Embryonic facial prominence (tissue), 1 donor: Measurements from ENCODE around the gene ZBTB48.
"Not testable (repeated sequence)": the region's sequence is repeated elsewhere in the genome, so short reads cannot be mapped to it uniquely, and the experiment has no call there.

Experiments used
- DNase-seq: peaks from one replicate; pipeline ENCODE4 v3.0.0-alpha.2; 2016; ENCODE audit errors: extremely low spot score

Gene ZBTB48

GRCh38 chr1:6591222-6591621 is 11.4 kb downstream of the ZBTB48 start:
- DNase-seq: no peak

DNA sequence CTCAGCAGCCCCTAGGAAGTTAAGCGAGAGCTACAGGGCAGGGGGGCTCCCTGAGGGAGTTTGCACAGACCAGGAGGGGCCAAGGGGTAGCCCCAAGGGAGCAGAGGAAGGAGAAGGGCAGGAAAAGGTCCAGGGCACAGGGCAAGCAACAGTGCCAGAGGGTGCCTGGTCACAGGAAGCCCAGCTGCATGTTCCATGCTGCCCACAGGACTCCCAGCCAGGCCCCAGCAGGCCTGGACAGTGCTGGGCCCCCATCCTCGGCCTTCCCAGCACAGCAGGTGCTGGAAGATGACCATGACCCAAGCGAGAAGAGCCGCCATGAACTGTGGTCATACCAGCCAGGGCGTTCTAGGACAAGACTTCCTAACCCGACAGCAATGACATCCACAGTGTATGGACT is 11.8 kb downstream of the ZBTB48 start:
- DNase-seq: no peak

- DNase-seq: no peak
Observed at GRCh38 chr1:6592441-6592840, 12.6 kb downstream of the ZBTB48 start.

- DNase-seq: no peak
Observed at GRCh38 chr1:6592865-6593593, 13.2 kb downstream of the ZBTB48 start.

DNA sequence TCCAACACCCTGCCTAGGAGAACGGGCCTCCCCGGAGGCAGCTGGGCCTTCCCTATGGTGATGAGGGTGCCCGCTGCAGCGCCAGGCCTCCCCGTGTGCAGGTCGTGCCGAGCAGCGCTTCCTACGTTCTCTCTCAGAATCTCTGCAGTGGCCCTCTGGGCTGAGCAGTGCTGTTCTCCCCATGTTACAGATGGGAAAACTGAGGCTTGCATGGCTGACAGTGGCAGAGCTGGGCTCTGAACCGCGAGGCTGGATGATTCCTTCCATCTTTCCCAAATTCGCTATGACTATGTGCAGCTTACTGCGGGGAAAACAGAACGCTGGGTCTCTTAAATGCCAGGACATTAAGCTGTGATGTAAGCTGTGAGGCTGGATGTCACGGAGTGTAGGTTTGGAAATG is 14.0 kb downstream of the ZBTB48 start:
- DNase-seq: no peak

GRCh38 chr1:6594977-6595740 is 15.4 kb downstream of the ZBTB48 start:
- DNase-seq: no peak

- DNase-seq: no peak
Observed at GRCh38 chr1:6596351-6596750, 16.6 kb downstream of the ZBTB48 start.

GRCh38 chr1:6596886-6597776 is 17.3 kb downstream of the ZBTB48 start:
- no peak for DNase-seq

DNA sequence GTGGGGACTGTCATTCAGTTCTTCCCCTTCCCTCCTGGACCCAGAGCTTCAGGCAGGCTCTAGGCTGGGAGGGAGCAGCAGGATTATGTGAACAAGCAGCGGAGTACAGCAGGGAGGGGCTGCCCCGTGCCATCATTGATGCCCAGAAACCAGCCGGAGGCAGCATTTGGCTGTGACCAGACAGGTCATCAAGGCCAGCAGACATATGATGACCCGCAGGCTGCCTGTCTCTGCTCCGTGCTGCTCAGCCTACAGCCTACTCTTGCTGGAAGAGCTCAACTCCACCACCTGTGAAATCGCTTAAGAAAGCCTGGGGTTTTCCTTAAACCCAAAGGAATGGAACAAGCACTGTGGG is 18.0 kb downstream of the ZBTB48 start:
- DNase-seq: no peak

DNA sequence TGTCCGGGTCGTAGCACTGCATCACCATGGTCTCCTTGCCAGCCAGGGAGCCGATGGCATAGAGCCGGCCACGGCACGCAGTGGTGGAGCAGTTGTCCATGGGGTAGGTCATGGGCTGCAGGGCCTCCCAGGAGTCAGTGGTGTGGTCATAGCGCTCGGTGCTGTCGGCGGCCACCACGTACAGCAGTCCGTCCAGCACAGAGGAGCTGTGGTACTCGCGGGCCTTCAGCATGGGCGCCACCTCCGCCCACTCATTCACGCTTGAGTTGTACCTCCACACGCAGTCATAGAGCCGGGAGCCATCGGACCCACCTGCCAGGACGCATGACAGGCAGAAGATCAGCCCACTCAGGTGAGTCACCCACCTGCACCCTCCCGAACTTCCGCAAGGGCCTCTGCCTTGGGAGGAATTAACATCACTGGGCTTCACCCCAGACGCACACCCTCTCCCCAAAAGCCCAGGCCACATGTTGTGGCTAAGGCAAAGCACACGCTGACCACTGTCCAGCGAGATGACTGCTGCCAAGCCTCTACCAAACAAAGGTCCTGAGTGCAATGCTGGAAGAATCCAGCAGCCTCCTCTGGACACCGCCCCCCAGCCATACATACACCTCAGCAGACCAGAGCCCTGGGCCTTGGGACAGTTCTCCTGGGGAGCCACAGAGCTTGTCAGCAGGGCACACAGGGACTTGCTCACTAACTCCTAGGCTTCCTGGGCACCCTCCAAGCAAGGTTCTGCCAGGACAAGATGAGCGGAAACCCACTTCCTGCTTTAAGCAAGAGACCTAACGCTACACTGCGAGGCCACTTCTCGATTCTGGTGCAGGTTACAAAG is 19.6 kb downstream of the ZBTB48 start:
- no peak for DNase-seq

DNA sequence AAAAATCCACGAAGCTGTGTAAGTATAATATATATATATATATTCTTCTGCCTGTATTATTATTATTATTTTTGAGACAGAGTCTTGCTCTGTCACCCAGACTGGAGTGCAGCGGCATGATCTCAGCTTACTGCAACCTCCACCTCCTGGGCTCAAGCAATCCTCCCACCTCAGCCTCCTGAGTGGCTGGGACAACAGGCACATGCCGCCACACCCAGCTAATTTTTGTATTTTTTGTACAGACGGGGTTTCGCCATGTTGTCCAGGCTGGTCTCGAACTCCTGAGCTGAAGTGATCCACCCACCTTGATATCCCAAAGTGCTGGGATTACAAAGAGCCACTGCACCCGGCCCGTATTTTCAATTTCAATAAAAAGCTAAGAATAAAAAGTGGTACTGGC is 20.2 kb downstream of the ZBTB48 start:
- DNase-seq: not testable (repeated sequence)

DNA sequence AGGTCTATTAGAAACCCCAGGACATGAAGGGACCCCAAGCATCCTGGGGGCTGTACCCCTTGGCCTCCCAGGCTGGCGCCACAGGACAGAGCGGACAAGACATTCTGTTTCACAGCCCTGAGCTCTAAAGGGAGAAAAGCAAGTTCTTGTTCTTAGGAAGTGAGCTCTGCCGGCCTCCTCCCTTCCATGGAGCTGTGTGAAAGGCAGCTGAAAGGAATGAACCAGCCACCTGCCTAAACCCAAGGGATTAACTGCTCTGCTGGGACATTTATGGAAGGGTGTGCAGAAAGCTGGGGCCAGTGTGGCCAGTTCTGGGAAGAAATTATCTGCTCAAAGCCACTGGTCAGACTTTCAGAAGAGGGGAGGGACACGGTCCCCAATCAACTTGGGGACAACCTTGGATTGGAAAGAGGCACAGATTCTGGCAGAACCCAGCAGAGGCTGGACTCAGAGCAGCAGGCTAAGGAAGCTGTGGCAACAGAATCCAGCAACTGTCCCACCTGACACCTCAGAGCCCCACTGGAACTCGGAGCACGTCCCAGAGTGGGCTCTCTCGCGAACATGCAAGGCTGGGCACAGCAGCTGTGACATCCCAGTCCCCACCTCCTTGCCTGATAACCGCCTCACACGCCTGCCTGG is 20.7 kb downstream of the ZBTB48 start:
- no peak for DNase-seq

DNA sequence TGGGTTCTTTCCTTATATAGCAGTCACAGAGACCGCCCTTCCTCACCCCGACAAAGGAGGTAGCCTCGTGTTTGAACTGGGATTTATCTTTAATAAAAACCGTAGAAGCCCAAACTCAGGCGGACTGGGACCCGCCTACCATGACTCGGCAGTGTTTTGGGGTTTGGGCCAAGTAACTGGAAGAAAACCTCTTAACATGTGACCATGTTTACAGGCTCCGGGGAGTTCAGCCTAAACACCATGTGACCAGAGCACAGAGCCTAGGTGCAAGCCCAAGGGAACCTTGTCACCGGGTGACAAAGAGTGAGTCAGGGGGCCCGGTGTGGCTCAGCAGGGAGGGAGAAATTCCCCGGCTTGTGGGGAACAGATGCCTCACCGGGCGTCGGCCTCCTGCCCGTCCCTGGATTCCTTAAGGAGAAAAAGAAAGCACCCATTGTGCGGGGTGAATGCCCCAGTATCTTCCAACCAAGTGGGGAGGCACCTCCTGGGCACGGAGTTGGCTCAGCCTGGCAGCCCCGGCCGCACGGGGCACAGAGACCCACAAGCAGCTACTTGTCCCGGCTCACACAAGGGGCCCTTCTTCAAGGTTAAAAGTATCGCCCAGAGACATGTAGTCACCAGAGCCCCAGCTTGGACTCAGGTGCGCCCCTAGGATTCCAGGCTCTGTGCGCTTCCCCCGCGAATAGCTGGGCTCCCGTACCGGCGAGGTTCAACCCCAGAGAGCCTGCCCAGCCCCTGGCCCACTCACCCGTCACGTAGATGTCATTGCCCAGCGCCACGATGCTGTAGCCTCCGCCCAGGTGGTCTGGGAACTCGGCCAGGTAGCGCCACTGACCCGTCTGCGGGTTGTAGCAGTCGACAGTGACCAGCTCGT is 21.5 kb downstream of the ZBTB48 start:
- DNase-seq: peak; percentile 53

GRCh38 chr1:6601923-6602668 is 22.3 kb downstream of the ZBTB48 start:
- DNase-seq: no peak

DNA sequence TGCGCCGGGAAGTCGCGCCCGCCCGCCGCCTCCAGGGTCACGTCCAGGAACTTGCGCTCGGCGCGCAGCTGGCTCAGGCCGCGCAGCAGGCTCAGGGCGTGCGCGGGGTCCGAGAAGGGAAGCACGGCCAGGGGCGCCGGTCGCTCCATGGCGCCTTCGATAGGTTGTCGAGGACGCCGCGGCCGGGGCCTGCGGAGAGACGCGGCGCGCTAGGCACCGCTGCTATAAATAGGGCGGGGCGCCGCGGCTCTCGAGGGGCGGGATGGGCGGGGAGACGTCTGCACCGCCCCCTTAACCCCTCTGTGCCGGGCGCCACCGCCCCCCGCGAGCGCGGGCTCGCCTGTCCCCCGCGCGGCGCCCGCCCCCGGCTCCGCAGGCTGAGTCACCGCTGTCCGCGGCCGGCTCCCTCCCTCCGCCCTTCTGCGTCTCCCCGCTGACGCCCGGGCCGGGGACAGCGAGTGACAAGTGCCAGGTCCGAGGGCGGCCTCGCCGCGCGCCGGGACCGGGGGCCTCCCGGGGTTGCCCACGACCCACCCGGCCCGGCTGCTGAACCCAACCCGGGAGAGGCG is 23.0 kb downstream of the ZBTB48 start, which contains the start of gene KLHL21:
Gene KLHL21, minus strand, starts transcription at position 201 of the 569 bp plus-strand sequence. Its CDS starts 52 bp downstream, at position 149.
- DNase-seq: peak; percentile 70

DNA sequence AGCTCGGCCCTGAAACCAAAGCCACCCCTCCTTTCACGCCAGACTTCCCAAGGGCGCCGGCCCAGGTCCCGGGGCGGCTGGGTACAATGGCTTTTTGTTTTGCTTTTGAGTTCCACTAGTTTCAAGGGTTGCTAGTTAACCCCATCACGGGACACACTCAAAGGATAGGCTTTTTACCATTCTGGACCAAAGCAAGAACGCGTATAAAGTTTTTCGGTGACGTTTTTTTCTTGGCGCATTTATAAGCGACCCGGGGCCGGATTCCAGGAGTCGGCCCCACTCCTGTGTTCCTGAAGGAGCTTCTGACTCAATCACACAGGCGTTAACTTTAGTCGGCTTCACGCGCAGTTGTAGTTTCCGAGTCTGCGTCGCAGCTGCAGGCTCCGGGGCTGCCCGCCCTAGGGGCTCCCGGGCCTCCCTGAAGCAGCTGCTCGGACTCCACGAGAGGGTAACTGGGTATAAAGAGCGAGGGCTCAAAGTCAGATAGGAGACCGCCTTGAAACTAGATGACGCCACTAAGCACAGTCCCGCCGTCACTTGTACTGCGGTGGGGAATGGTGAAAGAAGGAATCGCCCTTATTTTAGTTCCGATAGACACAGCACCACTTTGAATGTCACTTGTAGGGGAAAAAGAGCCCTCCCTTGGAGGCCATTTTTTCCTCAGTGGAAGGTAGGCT is 23.6 kb downstream of the ZBTB48 start:
- peak; percentile 48 for DNase-seq

GRCh38 chr1:6603915-6604558 is 24.2 kb downstream of the ZBTB48 start:
- peak; percentile 76 for DNase-seq
